ENCODE data around the gene JMJD6.
A peak's percentile ranks its signal among the peaks of the same experiment; 100 is the strongest.
"Not testable (repeated sequence)": the region's sequence is repeated elsewhere in the genome, so short reads cannot be mapped to it uniquely, and the experiment has no call there.

Gene JMJD6

GRCh38 chr17:76737082-76737675 lies 10.8 kb upstream of the JMJD6 start, which contains the start of gene SRSF2:
TSS of gene SRSF2 (minus strand) at chr17:76737331. CDS start at chr17:76737160, 171 bp downstream.
- intact Hi-C loops (cut with DNase I), result loop anchor here (1.0 kb wide), 1 partner anchor 11 kb away; the partner anchor contains the start of genes JMJD6 and METTL23

GRCh38 chr17:76736349-76737081 lies 10.1 kb upstream of the JMJD6 start:
- DNase-seq, result peak; percentile 59 to 95 (median 71)
- intact Hi-C loops (cut with DNase I), result loop anchor here (1.0 kb wide), 1 partner anchor 10 kb away; the partner anchor contains the start of genes JMJD6 and METTL23

More at GRCh38 chr17:76737082-76737675, 10.8 kb upstream of the JMJD6 start, which contains the start of gene SRSF2:
- peak; percentile 97 to 100 (median 98) for DNase-seq

GRCh38 chr17:76735586-76736348 lies 9.4 kb upstream of the JMJD6 start:
- DNase-seq, result no peak
- intact Hi-C loops (cut with DNase I), result no loop called here

GRCh38 chr17:76735006-76735405 lies 8.6 kb upstream of the JMJD6 start:
- intact Hi-C loops (cut with DNase I), result no loop called here
- no peak for DNase-seq

GRCh38 chr17:76734080-76734840 lies 7.9 kb upstream of the JMJD6 start:
- intact Hi-C loops (cut with DNase I), result no loop called here
- no peak for DNase-seq

- no peak for DNase-seq
- intact Hi-C loops (cut with DNase I), result no loop called here
Observed at GRCh38 chr17:76733618-76733957, 7.2 kb upstream of the JMJD6 start.

- intact Hi-C loops (cut with DNase I), result no loop called here
- DNase-seq, result no peak
Observed at GRCh38 chr17:76732734-76733617, 6.6 kb upstream of the JMJD6 start.

GRCh38 chr17:76731800-76732733 lies 5.7 kb upstream of the JMJD6 start:
- intact Hi-C loops (cut with DNase I); DNase-seq: not testable (repeated sequence)

GRCh38 chr17:76727745-76728456 lies 1.5 kb upstream of the JMJD6 start:
- intact Hi-C loops (cut with DNase I), result loop anchor here (5.0 kb wide), 1 partner anchor 56 kb away; no protein-coding TSS in a partner anchor
- peak in 1 of 10 donors; percentile 82 for DNase-seq

GRCh38 chr17:76726776-76727718 lies 641 bp upstream of the JMJD6 start, which contains the start of gene METTL23:
TSS of gene METTL23 (plus strand) at chr17:76726839. CDS start at chr17:76729711, 2,872 bp downstream.
- intact Hi-C loops (cut with DNase I), result loop anchor here (1.0 to 5.0 kb wide), 2 partner anchors 10 to 55 kb away; partner anchors contain the start of gene SRSF2
- DNase-seq, result peak in 8 of 10 donors; percentile 47 to 88 (median 66)

- peak in 9 of 10 donors; percentile 29 to 94 (median 53) for DNase-seq
- intact Hi-C loops (cut with DNase I), result loop anchor here (1.0 to 5.0 kb wide), 2 partner anchors 12 to 53 kb away; partner anchors contain the start of gene SRSF2
Observed at GRCh38 chr17:76725580-76726230, 701 bp downstream of the JMJD6 start.

- intact Hi-C loops (cut with DNase I), result no loop called here
- DNase-seq, result no peak
Observed at GRCh38 chr17:76723812-76724211, 2.6 kb downstream of the JMJD6 start.

GRCh38 chr17:76722977-76723376 lies 3.4 kb downstream of the JMJD6 start:
- DNase-seq; intact Hi-C loops (cut with DNase I): not testable (repeated sequence)

- intact Hi-C loops (cut with DNase I), result no loop called here
- no peak for DNase-seq
Observed at GRCh38 chr17:76722279-76722678, 4.1 kb downstream of the JMJD6 start.

GRCh38 chr17:76721463-76721862 lies 4.9 kb downstream of the JMJD6 start:
- intact Hi-C loops (cut with DNase I), result no loop called here
- DNase-seq, result no peak

GRCh38 chr17:76720941-76721340 lies 5.5 kb downstream of the JMJD6 start:
- intact Hi-C loops (cut with DNase I), result no loop called here
- DNase-seq, result no peak
